HEK293 (cell line): ENCODE results near the gene BCL2L11.

Experiments
- CTCF ChIA-PET: fragments of 350-600 bp; formaldehyde crosslinking; extraction: SDS; loops from one replicate; lab custom pipeline; 2021; ENCODE audit warnings: antibody characterized with exemption; lab: Yijun Ruan, JAX
- POLR2A ChIA-PET: fragments of 300-600 bp; formaldehyde crosslinking; extraction: SDS; loops from one replicate; lab custom pipeline; 2020; ENCODE audit warnings: antibody characterized with exemption, inconsistent platforms; lab: Yijun Ruan, JAX
- H3K27ac ChIP-seq: fragments of 200-500 bp; sonication (Bioruptor generic); 2 replicates; pipeline ENCODE4 v1.5.1; 2014; ENCODE audit warnings: low read depth, low read length, control low read depth, inconsistent platforms; ENCODE audit errors: extremely low read depth
- H3K36me3 ChIP-seq, 2 experiments: fragments of 200-500 bp in 1 of 2; sonication (Bioruptor generic) in 1 of 2; 1 replicate in 1 of 2; 2 replicates in 1 of 2; pipeline ENCODE4 v1.5.1; 2014 to 2017; ENCODE audit warnings: inconsistent platforms in 2 of 2, low read length in 2 of 2; ENCODE audit not compliant: control insufficient read depth in 2 of 2, insufficient read depth in 1 of 2
- H3K4me1 ChIP-seq: fragments of 200-500 bp; sonication (Bioruptor generic); 2 replicates; pipeline ENCODE4 v1.5.1; 2014; ENCODE audit warnings: mild to moderate bottlenecking, low read length, inconsistent platforms; ENCODE audit not compliant: control insufficient read depth, insufficient read depth
- H3K4me3 ChIP-seq: 2 replicates; pipeline ENCODE4 v1.5.1; 2011; ENCODE audit warnings: low read depth, mild to moderate bottlenecking, control low read depth, low read length, moderate library complexity
- H3K9me3 ChIP-seq: fragments of 200-500 bp; sonication (Bioruptor generic); 2 replicates; pipeline ENCODE4 v1.5.1; 2014; ENCODE audit warnings: low read depth, low read length, inconsistent platforms; ENCODE audit not compliant: control insufficient read depth, insufficient read depth
- GLIS2 ChIP-seq: fragments of 450-650 bp; formaldehyde crosslinking; IDR thresholded peaks from 2 replicates; pipeline ENCODE4 v1.5.1; 2016; ENCODE audit warnings: missing biosample characterization, missing genetic modification characterization
- HOXD13 ChIP-seq: sonication (generic); formaldehyde crosslinking; IDR thresholded peaks from 2 replicates; pipeline ENCODE4 v1.8.0; 2022; ENCODE audit warnings: missing genetic modification reagents, borderline replicate concordance
- PRDM1 ChIP-seq: fragments of 450-650 bp; formaldehyde crosslinking; IDR thresholded peaks from 2 replicates; pipeline ENCODE4; 2016; ENCODE audit warnings: missing biosample characterization, missing genetic modification characterization
- SALL2 ChIP-seq: fragments of 450-650 bp; formaldehyde crosslinking; IDR thresholded peaks from 2 replicates; pipeline ENCODE4 v1.5.0; 2017; ENCODE audit warnings: missing biosample characterization, mild to moderate bottlenecking, missing genetic modification characterization, borderline replicate concordance
- SETDB1 ChIP-seq: IDR thresholded peaks from one replicate; pipeline ENCODE4 v1.6.1; 2017; ENCODE audit warnings: mild to moderate bottlenecking, low read length, moderate library complexity, mixed read lengths; ENCODE audit not compliant: insufficient read length
- SP3 ChIP-seq: fragments of 450-650 bp; formaldehyde crosslinking; IDR thresholded peaks from 2 replicates; pipeline ENCODE4 v1.5.1; 2016; ENCODE audit warnings: missing biosample characterization, missing genetic modification characterization
- ZBTB11 ChIP-seq: fragments of 450-650 bp; formaldehyde crosslinking; conservative IDR thresholded peaks from 2 replicates; pipeline ENCODE4 v1.5.1; 2016; ENCODE audit warnings: low read depth, missing biosample characterization, missing genetic modification characterization
- ZBTB7A ChIP-seq: fragments of 450-650 bp; formaldehyde crosslinking; IDR thresholded peaks from 2 replicates; pipeline ENCODE4 v1.5.1; 2016; ENCODE audit warnings: low read depth, missing biosample characterization, missing genetic modification characterization
- ZBTB8A ChIP-seq: fragments of 450-650 bp; formaldehyde crosslinking; IDR thresholded peaks from 2 replicates; pipeline ENCODE4 v1.5.1; 2016; ENCODE audit warnings: missing biosample characterization, missing genetic modification characterization
- ZNF138 ChIP-seq: fragments of 450-650 bp; formaldehyde crosslinking; IDR thresholded peaks from 2 replicates; pipeline ENCODE4 v1.5.1; 2016; ENCODE audit warnings: missing biosample characterization, missing genetic modification characterization, borderline replicate concordance
- ZNF155 ChIP-seq: fragments of 450-650 bp; formaldehyde crosslinking; IDR thresholded peaks from 2 replicates; pipeline ENCODE4 v1.5.1; 2016; ENCODE audit warnings: missing biosample characterization, missing genetic modification characterization
- ZNF324 ChIP-seq: fragments of 450-650 bp; formaldehyde crosslinking; IDR thresholded peaks from 2 replicates; pipeline ENCODE4 v1.5.1; 2016; ENCODE audit warnings: missing biosample characterization, missing genetic modification characterization
- ZNF518A ChIP-seq: fragments of 450-650 bp; formaldehyde crosslinking; conservative IDR thresholded peaks from 2 replicates; pipeline ENCODE4 v1.5.1; 2016; ENCODE audit warnings: low read depth, missing biosample characterization, missing genetic modification characterization
- ZNF521 ChIP-seq: fragments of 450-650 bp; formaldehyde crosslinking; IDR thresholded peaks from 2 replicates; pipeline ENCODE4 v1.5.1; 2017; ENCODE audit warnings: missing biosample characterization, mild to moderate bottlenecking, missing genetic modification characterization
- ZNF560 ChIP-seq: fragments of 450-650 bp; formaldehyde crosslinking; IDR thresholded peaks from 2 replicates; pipeline ENCODE4 v1.5.1; 2017; ENCODE audit warnings: missing biosample characterization, missing genetic modification characterization, borderline replicate concordance
- ZNF623 ChIP-seq: fragments of 450-650 bp; formaldehyde crosslinking; IDR thresholded peaks from 2 replicates; pipeline ENCODE4 v1.5.1; 2016; ENCODE audit warnings: missing biosample characterization, missing genetic modification characterization
- ZNF626 ChIP-seq: fragments of 450-650 bp; sonication (Bioruptor Pico); formaldehyde crosslinking; IDR thresholded peaks from 2 replicates; pipeline ENCODE4 v1.5.1; 2018; ENCODE audit warnings: missing biosample characterization, missing genetic modification characterization, inconsistent platforms
- ZNF664 ChIP-seq: fragments of 450-650 bp; formaldehyde crosslinking; IDR thresholded peaks from 2 replicates; pipeline ENCODE4 v1.5.1; 2016; ENCODE audit warnings: missing biosample characterization, missing genetic modification characterization
- ZNF701 ChIP-seq: fragments of 450-650 bp; formaldehyde crosslinking; IDR thresholded peaks from 2 replicates; pipeline ENCODE4 v1.5.1; 2016; ENCODE audit warnings: missing biosample characterization, missing genetic modification characterization
- ZNF776 ChIP-seq: fragments of 450-650 bp; formaldehyde crosslinking; IDR thresholded peaks from 2 replicates; pipeline ENCODE4 v1.5.0; 2017; ENCODE audit warnings: missing biosample characterization, missing genetic modification characterization, borderline replicate concordance
- ZNF791 ChIP-seq: fragments of 450-650 bp; formaldehyde crosslinking; IDR thresholded peaks from 2 replicates; pipeline ENCODE4 v1.5.1; 2016; ENCODE audit warnings: missing biosample characterization, missing genetic modification characterization
- ZNF837 ChIP-seq: fragments of 450-650 bp; formaldehyde crosslinking; IDR thresholded peaks from 2 replicates; pipeline ENCODE4 v1.5.1; 2016; ENCODE audit warnings: missing biosample characterization, missing genetic modification characterization
- ZSCAN23 ChIP-seq: fragments of 450-650 bp; formaldehyde crosslinking; IDR thresholded peaks from 2 replicates; pipeline ENCODE4 v1.5.1; 2016; ENCODE audit warnings: missing biosample characterization, missing genetic modification characterization
- ZSCAN4 ChIP-seq: fragments of 450-650 bp; formaldehyde crosslinking; IDR thresholded peaks from 2 replicates; pipeline ENCODE4 v1.5.1; 2017; ENCODE audit warnings: missing biosample characterization, missing genetic modification characterization

The BCL2L11 gene

GRCh38 chr2:111213877-111214276, 93.2 kb downstream of the BCL2L11 start:
- TF ChIP-seq ZNF623 (tag by site-specific recombination) (no peak), ZBTB8A (tag by site-specific recombination) (no peak), SETDB1 (peak; percentile 85), ZSCAN4 (no peak), ZNF791 (tag by site-specific recombination) (no peak), ZNF518A (tag by site-specific recombination) (no peak), ZSCAN23 (tag by site-specific recombination) (no peak), HOXD13 (no peak)
- CTCF ChIA-PET = interaction anchor here (0.6 kb wide), 1 partner anchor 10 kb away, joined by 3 read pairs; no protein-coding TSS in a partner anchor
- no peak overlapping the region for H3K27ac ChIP-seq
- POLR2A ChIA-PET = no interaction called here
- no peaks in the 10 kb centered on the region for H3K36me3 ChIP-seq
- H3K4me1 ChIP-seq = no peaks in the 10 kb centered on the region
- H3K4me3 ChIP-seq = no peak overlapping the region
- H3K9me3 ChIP-seq = no peaks in the 10 kb centered on the region

- Histone ChIP-seq H3K36me3 (no peaks in the 10 kb centered on the region), H3K27ac (no peak overlapping the region), H3K4me3 (no peak overlapping the region), H3K9me3 (no peaks in the 10 kb centered on the region), H3K4me1 (no peaks in the 10 kb centered on the region)
- ChIA-PET POLR2A (no interaction called here), CTCF (no interaction called here)
- TF ChIP-seq ZNF837 (tag by site-specific recombination) (no peak), ZBTB7A (tag by site-specific recombination) (no peak), SP3 (tag by site-specific recombination) (no peak), ZNF138 (tag by site-specific recombination) (no peak), SETDB1 (no peak), ZNF626 (tag by site-specific recombination) (no peak), ZNF155 (no peak), PRDM1 (tag by site-specific recombination) (no peak), ZNF560 (no peak), ZBTB11 (tag by site-specific recombination) (no peak), SALL2 (no peak), ZNF521 (tag by site-specific recombination) (no peak), ZSCAN4 (no peak), GLIS2 (tag by site-specific recombination) (no peak), ZNF324 (tag by site-specific recombination) (no peak), ZNF701 (tag by site-specific recombination) (no peak), ZNF664 (tag by site-specific recombination) (no peak), ZNF776 (no peak)
Measured at GRCh38 chr2:111216811-111217652, 96.3 kb downstream of the BCL2L11 start.
